ENCODE results near the gene HLA-DQA1.

- TF ChIP-seq CTCF (IDR thresholded peaks at IDR 0.05) (no peak), POLR2AphosphoS5 (IDR thresholded peaks at IDR 0.05) (no peak), POLR2A (IDR thresholded peaks at IDR 0.05) (no peak), EP300 (IDR thresholded peaks at IDR 0.05) (no peak)
These were observed 47.4 kb upstream of the HLA-DQA1 start, which contains the start of gene HLA-DRB1 for GRCh38 chr6:32589596-32590449.

Measured in suprapubic skin (tissue), 4 donors.